ENCODE data around the gene KLRC3.
"Not testable (repeated sequence)": the region's sequence is repeated elsewhere in the genome, so short reads cannot be mapped to it uniquely, and the experiment has no call there.

Gene KLRC3

GRCh38 chr12:10397296-10397695, 23.1 kb downstream of the KLRC3 start:
- Histone ChIP-seq H3K4me1 (ENCODE audit: control insufficient read depth, low read length) (peaks cover 19% of the 10 kb centered on the region), H3K79me2 (ENCODE audit: control insufficient read depth, low read length) (no peaks in the 10 kb centered on the region), H3F3A (ENCODE audit: control insufficient read depth, insufficient read depth) (no peaks in the 10 kb centered on the region), H3K4me3 (ENCODE audit: low read length) (no peak overlapping the region), H3K9me3 (ENCODE audit: control insufficient read depth, insufficient read depth, low read length) (no peaks in the 10 kb centered on the region; the same call in 1 of the 2 replicates), H3K9me2 (replicated peaks; ENCODE audit: control insufficient read depth, low read length) (no peaks in the 10 kb centered on the region), H4K20me1 (ENCODE audit: control insufficient read depth, insufficient read depth, low read depth, low read length) (no peaks in the 10 kb centered on the region), H3K27me3 (ENCODE audit: control insufficient read depth, low read length) (no peaks in the 10 kb centered on the region), H3K27ac (ENCODE audit: low read depth, low read length) (no peak overlapping the region), H3K36me3 (ENCODE audit: control insufficient read depth, low read length) (peaks cover 4% of the 10 kb centered on the region; the same call in 1 of the 2 replicates), H3K4me2 (ENCODE audit: low read length) (no peak overlapping the region)
- no peak for TF ChIP-seq EZH2phosphoT487 (IDR thresholded peaks at IDR 0.05; ENCODE audit: borderline replicate concordance, low read length)
- no peak for TF ChIP-seq CTCF (IDR thresholded peaks at IDR 0.05; ENCODE audit: low read depth, low read length, poor library complexity, severe bottlenecking)

- not testable (repeated sequence) for H3K27ac ChIP-seq (ENCODE audit: low read depth, low read length); H3K79me2 ChIP-seq (ENCODE audit: control insufficient read depth, low read length); H3K27me3 ChIP-seq (ENCODE audit: control insufficient read depth, low read length); H3K4me3 ChIP-seq (ENCODE audit: low read length); H3K9me3 ChIP-seq (ENCODE audit: control insufficient read depth, insufficient read depth, low read length); H3K36me3 ChIP-seq (ENCODE audit: control insufficient read depth, low read length); H3K4me2 ChIP-seq (ENCODE audit: low read length); H3F3A ChIP-seq (ENCODE audit: control insufficient read depth, insufficient read depth); H3K9me2 ChIP-seq (replicated peaks; ENCODE audit: control insufficient read depth, low read length); H4K20me1 ChIP-seq (ENCODE audit: control insufficient read depth, insufficient read depth, low read depth, low read length)
- peaks cover 19% of the 10 kb centered on the region for H3K4me1 ChIP-seq (ENCODE audit: control insufficient read depth, low read length)
Observed at GRCh38 chr12:10396176-10396575, 24.2 kb downstream of the KLRC3 start.

GRCh38 chr12:10395390-10395998, 24.9 kb downstream of the KLRC3 start:
- Histone ChIP-seq H3K27me3 (ENCODE audit: control insufficient read depth, low read length) (no peaks in the 10 kb centered on the region), H3K9me3 (ENCODE audit: control insufficient read depth, insufficient read depth, low read length) (no peaks in the 10 kb centered on the region; the same call in 1 of the 2 replicates)

GRCh38 chr12:10394531-10395152, 25.8 kb downstream of the KLRC3 start:
- not testable (repeated sequence) for H3K27ac ChIP-seq (ENCODE audit: low read depth, low read length); H4K20me1 ChIP-seq (ENCODE audit: control insufficient read depth, insufficient read depth, low read depth, low read length); H3K27me3 ChIP-seq (ENCODE audit: control insufficient read depth, low read length); H3K9me2 ChIP-seq (replicated peaks; ENCODE audit: control insufficient read depth, low read length); H3K4me2 ChIP-seq (ENCODE audit: low read length); H3K79me2 ChIP-seq (ENCODE audit: control insufficient read depth, low read length); H3K9me3 ChIP-seq (ENCODE audit: control insufficient read depth, insufficient read depth, low read length); H3F3A ChIP-seq (ENCODE audit: control insufficient read depth, insufficient read depth); H3K4me3 ChIP-seq (ENCODE audit: low read length); H3K36me3 ChIP-seq (ENCODE audit: control insufficient read depth, low read length)
- H3K4me1 ChIP-seq (ENCODE audit: control insufficient read depth, low read length), result peaks cover 25% of the 10 kb centered on the region

More at GRCh38 chr12:10395390-10395998, 24.9 kb downstream of the KLRC3 start:
- H3K4me2 ChIP-seq (ENCODE audit: low read length), result peak overlapping the region; percentile 29
- TF ChIP-seq EZH2phosphoT487 (IDR thresholded peaks at IDR 0.05; ENCODE audit: borderline replicate concordance, low read length) (no peak), CTCF (IDR thresholded peaks at IDR 0.05; ENCODE audit: low read depth, low read length, poor library complexity, severe bottlenecking) (no peak)
- no peaks in the 10 kb centered on the region for H3F3A ChIP-seq (ENCODE audit: control insufficient read depth, insufficient read depth)
- H3K79me2 ChIP-seq (ENCODE audit: control insufficient read depth, low read length), result no peaks in the 10 kb centered on the region
- H3K27ac ChIP-seq (ENCODE audit: low read depth, low read length), result no peak overlapping the region
- no peaks in the 10 kb centered on the region for H3K9me2 ChIP-seq (replicated peaks; ENCODE audit: control insufficient read depth, low read length)
- H3K36me3 ChIP-seq (ENCODE audit: control insufficient read depth, low read length), result peaks cover 4% of the 10 kb centered on the region; the same call in 1 of the 2 replicates
- H4K20me1 ChIP-seq (ENCODE audit: control insufficient read depth, insufficient read depth, low read depth, low read length), result no peaks in the 10 kb centered on the region
- H3K4me1 ChIP-seq (ENCODE audit: control insufficient read depth, low read length), result peaks cover 19% of the 10 kb centered on the region
- no peak overlapping the region for H3K4me3 ChIP-seq (ENCODE audit: low read length)
